ENCODE data around the gene SPCS3.

The SPCS3 gene

GRCh38 chr4:176319704-176320339 lies at the start of gene SPCS3:
SPCS3 (plus strand) TSS chr4:176319966; CDS start chr4:176320077, 111 bp downstream.
- Histone ChIP-seq H3K9ac (peak within 1 kb of the TSS; percentile 19), H3K4me1 (no peaks in the 10 kb centered on the region), H3K4me3 (ENCODE audit: low read depth, low read length) (peak within 1 kb of the TSS; percentile 73), H3K79me2 (peaks cover 4% of the 10 kb centered on the region), H3K27ac (peak within 1 kb of the TSS; percentile 87), H3K4me2 (ENCODE audit: low read length) (peak within 1 kb of the TSS; percentile 73), H3K27me3 (ENCODE audit: control insufficient read depth, insufficient read depth, low read length) (no peaks in the 10 kb centered on the region), H3K36me3 (ENCODE audit: control insufficient read depth, insufficient read depth, low read length) (no peaks in the 10 kb centered on the region), H2AFZ (peak within 1 kb of the TSS; percentile 89), H3K9me3 (ENCODE audit: control insufficient read depth, low read length) (no peaks in the 10 kb centered on the region)
- no peak for TF ChIP-seq CTCF (IDR thresholded peaks at IDR 0.05)

- Histone ChIP-seq H3K4me2 (ENCODE audit: low read length) (no peak overlapping the region), H2AFZ (no peak overlapping the region), H3K4me3 (ENCODE audit: low read depth, low read length) (no peak overlapping the region), H3K36me3 (ENCODE audit: control insufficient read depth, insufficient read depth, low read length) (no peaks in the 10 kb centered on the region), H3K9me3 (ENCODE audit: control insufficient read depth, low read length) (no peaks in the 10 kb centered on the region), H3K27me3 (ENCODE audit: control insufficient read depth, insufficient read depth, low read length) (no peaks in the 10 kb centered on the region), H3K79me2 (no peaks in the 10 kb centered on the region), H3K9ac (no peak overlapping the region), H3K27ac (no peak overlapping the region), H3K4me1 (no peaks in the 10 kb centered on the region)
- no peak for TF ChIP-seq CTCF (IDR thresholded peaks at IDR 0.05)
These were observed 49.1 kb upstream of the SPCS3 start for GRCh38 chr4:176270669-176271068.

GRCh38 chr4:176271749-176272148 lies 48.0 kb upstream of the SPCS3 start:
- Histone ChIP-seq H3K27ac (no peak overlapping the region), H3K4me3 (ENCODE audit: low read depth, low read length) (no peak overlapping the region), H3K36me3 (ENCODE audit: control insufficient read depth, insufficient read depth, low read length) (no peaks in the 10 kb centered on the region)

GRCh38 chr4:176272799-176273198 lies 47.0 kb upstream of the SPCS3 start:
- Histone ChIP-seq H3K27ac (no peak overlapping the region), H2AFZ (no peak overlapping the region), H3K4me1 (no peaks in the 10 kb centered on the region), H3K4me2 (ENCODE audit: low read length) (no peak overlapping the region), H3K27me3 (ENCODE audit: control insufficient read depth, insufficient read depth, low read length) (no peaks in the 10 kb centered on the region), H3K9ac (no peak overlapping the region), H3K9me3 (ENCODE audit: control insufficient read depth, low read length) (no peaks in the 10 kb centered on the region), H3K4me3 (ENCODE audit: low read depth, low read length) (no peak overlapping the region), H3K36me3 (ENCODE audit: control insufficient read depth, insufficient read depth, low read length) (no peaks in the 10 kb centered on the region), H3K79me2 (no peaks in the 10 kb centered on the region)
- TF ChIP-seq CTCF (IDR thresholded peaks at IDR 0.05), result no peak

More at GRCh38 chr4:176271749-176272148, 48.0 kb upstream of the SPCS3 start:
- Histone ChIP-seq H3K4me1 (no peaks in the 10 kb centered on the region), H3K27me3 (ENCODE audit: control insufficient read depth, insufficient read depth, low read length) (no peaks in the 10 kb centered on the region), H3K79me2 (no peaks in the 10 kb centered on the region), H3K9ac (no peak overlapping the region), H3K4me2 (ENCODE audit: low read length) (no peak overlapping the region), H2AFZ (no peak overlapping the region), H3K9me3 (ENCODE audit: control insufficient read depth, low read length) (no peaks in the 10 kb centered on the region)
- TF ChIP-seq CTCF (IDR thresholded peaks at IDR 0.05), result no peak

- Histone ChIP-seq H3K9me3 (ENCODE audit: control insufficient read depth, low read length) (no peaks in the 10 kb centered on the region), H3K9ac (no peak overlapping the region), H3K27me3 (ENCODE audit: control insufficient read depth, insufficient read depth, low read length) (no peaks in the 10 kb centered on the region), H3K36me3 (ENCODE audit: control insufficient read depth, insufficient read depth, low read length) (no peaks in the 10 kb centered on the region), H3K4me3 (ENCODE audit: low read depth, low read length) (no peak overlapping the region), H3K4me1 (no peaks in the 10 kb centered on the region), H2AFZ (no peak overlapping the region), H3K27ac (no peak overlapping the region), H3K79me2 (no peaks in the 10 kb centered on the region), H3K4me2 (ENCODE audit: low read length) (no peak overlapping the region)
- no peak for TF ChIP-seq CTCF (IDR thresholded peaks at IDR 0.05)
These were observed 46.0 kb upstream of the SPCS3 start for GRCh38 chr4:176273736-176274135.
